ENCODE measurements around the gene SLC35E3. TPM values are rescaled to one million over a fixed set of nuclear protein-coding genes. Genes with fewer than 3 reads are reported as not detected.
"Not testable (repeated sequence)": the region's sequence is repeated elsewhere in the genome, so short reads cannot be mapped to it uniquely, and the experiment has no call there.

The SLC35E3 gene
- total and polyA plus RNA-seq, 3 donors from 2014 or later, result 5.2 to 9.3 (median 7.1) TPM

DNA sequence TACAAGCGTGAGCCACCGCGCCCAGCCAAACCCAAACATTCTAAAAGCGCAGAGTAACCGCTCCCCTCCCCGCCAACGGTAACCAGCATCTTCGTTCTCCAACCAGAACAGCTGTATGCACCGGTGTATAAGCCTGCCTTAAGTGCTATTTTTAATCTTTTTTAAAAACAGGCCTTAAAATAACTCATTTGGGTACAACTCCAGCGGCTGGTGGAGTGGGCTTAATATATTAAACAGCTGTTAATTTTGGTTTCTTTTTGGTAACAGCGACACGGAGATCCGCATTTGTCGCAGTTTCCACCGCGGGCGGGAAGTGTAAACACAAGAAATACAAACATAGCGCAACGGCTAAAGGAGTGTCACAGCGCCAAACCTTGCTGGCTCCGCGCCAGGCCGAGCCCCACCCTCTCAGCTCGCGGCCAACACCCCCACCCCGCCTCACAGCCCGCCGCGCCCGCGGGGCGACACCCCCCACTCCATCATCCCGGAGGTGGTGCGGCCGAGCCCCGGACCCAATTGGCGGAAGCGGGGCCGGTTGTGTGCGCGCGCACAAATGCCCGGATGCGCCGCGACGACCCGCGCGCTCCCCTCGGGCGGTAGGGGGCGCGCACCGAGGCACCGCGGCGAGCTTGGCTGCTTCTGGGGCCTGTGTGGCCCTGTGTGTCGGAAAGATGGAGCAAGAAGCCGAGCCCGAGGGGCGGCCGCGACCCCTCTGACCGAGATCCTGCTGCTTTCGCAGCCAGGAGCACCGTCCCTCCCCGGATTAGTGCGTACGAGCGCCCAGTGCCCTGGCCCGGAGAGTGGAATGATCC lies 61.8 kb downstream of the SLC35E3 start, which contains the start of gene MDM2:
Gene MDM2, plus strand, starts transcription at position 602 of the 812 bp plus-strand sequence. CDS start 301 bp downstream, outside the sequence.
- no peaks in the 10 kb centered on the region for H3K27me3 ChIP-seq
- WGBS, 2 donors, result 0 to 2% methylated on average over 31 to 46 of the region's 72 CpGs
- peak within 1 kb of the TSS; percentile 87 to 96 for H3K4me3 ChIP-seq
- H3K9me3 ChIP-seq, result no peaks in the 10 kb centered on the region
- peak; percentile 90 for DNase-seq
- peaks cover 4% of the 10 kb centered on the region for H3K4me1 ChIP-seq
- H3K27ac ChIP-seq, result peak within 1 kb of the TSS; percentile 96 to 100
- H3K36me3 ChIP-seq (ENCODE audit: low read depth, missing control alignments), result no peaks in the 10 kb centered on the region
- intact Hi-C loops (cut with DNase I; ENCODE audit: low total_unique reads), result no loop called here
- peak; percentile 37 for TF ChIP-seq POLR2A (IDR thresholded peaks at IDR 0.05)
- TF ChIP-seq, protein P1, sequence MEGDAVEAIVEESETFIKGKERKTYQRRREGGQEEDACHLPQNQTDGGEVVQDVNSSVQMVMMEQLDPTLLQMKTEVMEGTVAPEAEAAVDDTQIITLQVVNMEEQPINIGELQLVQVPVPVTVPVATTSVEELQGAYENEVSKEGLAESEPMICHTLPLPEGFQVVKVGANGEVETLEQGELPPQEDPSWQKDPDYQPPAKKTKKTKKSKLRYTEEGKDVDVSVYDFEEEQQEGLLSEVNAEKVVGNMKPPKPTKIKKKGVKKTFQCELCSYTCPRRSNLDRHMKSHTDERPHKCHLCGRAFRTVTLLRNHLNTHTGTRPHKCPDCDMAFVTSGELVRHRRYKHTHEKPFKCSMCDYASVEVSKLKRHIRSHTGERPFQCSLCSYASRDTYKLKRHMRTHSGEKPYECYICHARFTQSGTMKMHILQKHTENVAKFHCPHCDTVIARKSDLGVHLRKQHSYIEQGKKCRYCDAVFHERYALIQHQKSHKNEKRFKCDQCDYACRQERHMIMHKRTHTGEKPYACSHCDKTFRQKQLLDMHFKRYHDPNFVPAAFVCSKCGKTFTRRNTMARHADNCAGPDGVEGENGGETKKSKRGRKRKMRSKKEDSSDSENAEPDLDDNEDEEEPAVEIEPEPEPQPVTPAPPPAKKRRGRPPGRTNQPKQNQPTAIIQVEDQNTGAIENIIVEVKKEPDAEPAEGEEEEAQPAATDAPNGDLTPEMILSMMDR (IDR thresholded peaks at IDR 0.05), result peak; percentile 76 to 81 (median 81)

DNA sequence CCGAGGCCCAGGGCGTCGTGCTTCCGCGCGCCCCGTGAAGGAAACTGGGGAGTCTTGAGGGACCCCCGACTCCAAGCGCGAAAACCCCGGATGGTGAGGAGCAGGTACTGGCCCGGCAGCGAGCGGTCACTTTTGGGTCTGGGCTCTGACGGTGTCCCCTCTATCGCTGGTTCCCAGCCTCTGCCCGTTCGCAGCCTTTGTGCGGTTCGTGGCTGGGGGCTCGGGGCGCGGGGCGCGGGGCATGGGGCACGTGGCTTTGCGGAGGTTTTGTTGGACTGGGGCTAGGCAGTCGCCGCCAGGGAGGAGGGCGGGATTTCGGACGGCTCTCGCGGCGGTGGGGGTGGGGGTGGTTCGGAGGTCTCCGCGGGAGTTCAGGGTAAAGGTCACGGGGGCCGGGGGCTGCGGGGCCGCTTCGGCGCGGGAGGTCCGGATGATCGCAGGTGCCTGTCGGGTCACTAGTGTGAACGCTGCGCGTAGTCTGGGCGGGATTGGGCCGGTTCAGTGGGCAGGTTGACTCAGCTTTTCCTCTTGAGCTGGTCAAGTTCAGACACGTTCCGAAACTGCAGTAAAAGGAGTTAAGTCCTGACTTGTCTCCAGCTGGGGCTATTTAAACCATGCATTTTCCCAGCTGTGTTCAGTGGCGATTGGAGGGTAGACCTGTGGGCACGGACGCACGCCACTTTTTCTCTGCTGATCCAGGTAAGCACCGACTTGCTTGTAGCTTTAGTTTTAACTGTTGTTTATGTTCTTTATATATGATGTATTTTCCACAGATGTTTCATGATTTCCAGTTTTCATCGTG lies 62.6 kb downstream of the SLC35E3 start:
- H3K36me3 ChIP-seq (ENCODE audit: low read depth, missing control alignments), result no peaks in the 10 kb centered on the region
- intact Hi-C loops (cut with DNase I; ENCODE audit: low total_unique reads), result no loop called here
- peak overlapping the region; percentile 87 to 96 for H3K4me3 ChIP-seq
- TF ChIP-seq, protein P1 (IDR thresholded peaks at IDR 0.05), result no peak
- no peak for TF ChIP-seq POLR2A (IDR thresholded peaks at IDR 0.05)
- H3K27ac ChIP-seq, result peak overlapping the region; percentile 96 to 100
- no peaks in the 10 kb centered on the region for H3K9me3 ChIP-seq
- WGBS, 2 donors, result 1 to 2% methylated on average over 8 to 41 of the region's 61 CpGs
- H3K27me3 ChIP-seq, result no peaks in the 10 kb centered on the region
- peak; percentile 75 for DNase-seq
- H3K4me1 ChIP-seq, result peaks cover 4% of the 10 kb centered on the region

DNA sequence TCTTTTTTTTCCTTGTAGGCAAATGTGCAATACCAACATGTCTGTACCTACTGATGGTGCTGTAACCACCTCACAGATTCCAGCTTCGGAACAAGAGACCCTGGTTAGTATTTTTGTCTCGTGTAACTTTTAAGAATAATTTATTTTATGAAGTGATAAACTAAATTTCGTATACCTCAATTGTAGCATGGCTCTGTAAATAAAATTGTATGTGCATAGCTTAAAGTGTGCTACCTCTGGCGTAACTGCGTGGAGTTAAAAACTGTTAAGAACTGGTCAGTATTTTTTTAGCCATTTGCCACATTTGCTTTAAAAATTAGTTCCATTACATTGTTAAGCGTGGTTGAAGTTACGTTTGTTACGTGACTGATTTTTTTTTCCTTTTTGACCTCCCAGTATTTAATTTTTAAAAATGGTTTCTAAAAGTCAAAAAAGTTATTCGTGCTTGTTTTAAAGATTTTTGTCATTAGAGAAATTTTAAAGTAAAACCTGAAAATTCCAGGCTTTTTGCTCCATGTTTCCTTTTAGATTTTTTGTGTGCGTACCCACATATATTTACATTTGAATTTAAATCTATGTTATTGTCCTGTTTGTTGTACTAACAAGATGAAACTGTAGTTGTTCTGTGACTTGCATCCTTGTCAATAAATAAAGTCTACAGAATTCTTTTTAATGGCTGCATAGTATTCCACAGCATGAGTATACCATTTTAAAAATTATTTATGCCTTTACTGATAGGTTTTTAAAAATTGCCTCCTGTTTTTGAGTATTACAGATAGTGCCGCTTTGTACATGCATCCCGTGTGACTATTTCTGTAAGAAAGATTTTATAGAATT lies 63.4 kb downstream of the SLC35E3 start:
- Histone ChIP-seq H3K4me3 (peak overlapping the region; percentile 87 to 96), H3K36me3 (ENCODE audit: low read depth, missing control alignments) (no peaks in the 10 kb centered on the region), H3K27me3 (no peaks in the 10 kb centered on the region), H3K4me1 (peaks cover 4% of the 10 kb centered on the region), H3K27ac (peak overlapping the region; percentile 96 to 100), H3K9me3 (no peaks in the 10 kb centered on the region)
- DNase-seq, result no peak
- intact Hi-C loops (cut with DNase I; ENCODE audit: low total_unique reads), result no loop called here
- TF ChIP-seq, protein P1 (IDR thresholded peaks at IDR 0.05), result no peak
- TF ChIP-seq POLR2A (IDR thresholded peaks at IDR 0.05), result no peak
- 52 to 58% methylated on average over 12 of the region's 12 CpGs for WGBS, 2 donors

DNA sequence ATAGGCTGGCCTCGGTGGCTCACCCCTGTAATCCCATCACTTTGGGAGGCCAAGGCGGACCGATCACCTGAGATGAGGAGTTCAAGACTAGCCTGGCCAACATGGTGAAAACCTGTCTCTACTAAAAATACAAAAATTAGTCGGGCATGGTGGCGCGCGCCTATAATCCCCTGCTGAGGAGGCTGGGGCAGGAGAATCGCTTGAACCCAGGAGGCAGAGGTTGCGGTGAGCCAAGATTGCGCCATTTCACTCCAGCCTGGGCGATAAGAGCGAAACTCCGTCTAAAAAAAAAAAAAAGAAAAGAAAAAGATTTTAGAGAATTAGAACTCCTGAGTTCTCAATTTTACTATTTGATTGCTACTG lies 64.0 kb downstream of the SLC35E3 start:
- H3K9me3 ChIP-seq; intact Hi-C loops (cut with DNase I; ENCODE audit: low total_unique reads); H3K27me3 ChIP-seq; H3K4me1 ChIP-seq; H3K27ac ChIP-seq; H3K4me3 ChIP-seq; H3K36me3 ChIP-seq (ENCODE audit: low read depth, missing control alignments); DNase-seq: not testable (repeated sequence)
- WGBS, 2 donors, result 73 to 87% methylated on average over 13 of the region's 13 CpGs

DNA sequence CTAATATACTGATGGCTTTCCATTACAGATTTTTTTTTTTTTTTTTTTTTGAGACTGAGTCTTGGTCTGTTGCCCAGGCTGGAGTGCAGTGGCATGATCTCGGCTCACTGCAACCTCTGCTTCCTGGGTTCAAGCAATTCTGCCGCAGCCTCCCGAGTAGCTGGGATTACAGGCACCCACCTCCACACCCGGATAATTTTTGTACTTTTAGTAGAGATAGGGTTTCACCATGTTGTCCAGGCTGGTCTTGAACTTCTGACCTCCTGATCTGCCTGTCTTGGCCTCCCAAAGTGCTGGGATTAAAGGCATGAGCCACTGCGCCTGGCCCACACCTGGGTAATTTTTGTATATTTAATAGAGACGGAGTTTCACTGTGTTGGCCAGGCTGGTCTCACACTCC lies 65.6 kb downstream of the SLC35E3 start:
- DNase-seq; intact Hi-C loops (cut with DNase I; ENCODE audit: low total_unique reads); H3K36me3 ChIP-seq (ENCODE audit: low read depth, missing control alignments); H3K4me1 ChIP-seq; H3K27me3 ChIP-seq; H3K27ac ChIP-seq; H3K4me3 ChIP-seq; H3K9me3 ChIP-seq: not testable (repeated sequence)
- 87 to 91% methylated on average over 6 of the region's 6 CpGs for WGBS, 2 donors

Data from testis (tissue), 3 donors.